ENCODE measurements around the gene THSD7B.
A peak's percentile ranks its signal among the peaks of the same experiment; 100 is the strongest.

THSD7B gene

DNA sequence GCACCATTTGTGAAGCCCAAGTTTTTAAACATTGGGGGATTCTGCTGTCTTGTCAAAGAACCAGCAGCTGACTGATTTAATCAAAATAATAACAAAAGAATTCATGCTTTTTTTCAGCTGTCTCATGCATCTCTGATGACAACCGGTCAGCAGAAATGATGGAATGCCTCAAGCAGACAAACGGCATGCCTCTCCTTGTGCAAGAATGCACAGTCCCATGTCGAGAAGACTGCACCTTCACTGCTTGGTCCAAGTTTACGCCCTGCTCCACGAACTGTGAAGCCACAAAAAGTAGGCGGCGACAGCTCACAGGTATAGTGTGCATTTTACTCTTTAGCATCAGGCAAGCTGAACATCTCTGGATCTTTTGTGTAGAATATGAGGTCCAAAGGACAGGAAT lies 640.2 kb downstream of the THSD7B start:
- no peak for DNase-seq

DNA sequence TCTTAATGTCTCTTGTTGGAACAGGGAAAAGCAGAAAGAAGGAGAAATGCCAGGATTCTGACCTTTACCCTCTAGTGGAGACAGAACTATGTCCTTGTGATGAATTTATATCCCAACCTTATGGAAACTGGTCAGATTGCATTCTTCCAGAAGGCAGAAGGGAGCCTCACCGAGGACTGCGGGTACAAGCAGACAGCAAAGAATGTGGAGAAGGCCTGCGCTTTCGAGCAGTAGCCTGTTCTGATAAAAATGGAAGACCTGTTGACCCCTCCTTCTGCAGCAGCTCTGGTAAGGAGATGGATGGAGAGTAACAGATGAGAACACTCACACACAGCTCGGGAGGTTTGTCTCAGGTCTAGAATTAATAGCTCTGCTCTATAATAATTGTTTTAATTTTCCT lies 646.2 kb downstream of the THSD7B start:
- DNase-seq = no peak

DNA sequence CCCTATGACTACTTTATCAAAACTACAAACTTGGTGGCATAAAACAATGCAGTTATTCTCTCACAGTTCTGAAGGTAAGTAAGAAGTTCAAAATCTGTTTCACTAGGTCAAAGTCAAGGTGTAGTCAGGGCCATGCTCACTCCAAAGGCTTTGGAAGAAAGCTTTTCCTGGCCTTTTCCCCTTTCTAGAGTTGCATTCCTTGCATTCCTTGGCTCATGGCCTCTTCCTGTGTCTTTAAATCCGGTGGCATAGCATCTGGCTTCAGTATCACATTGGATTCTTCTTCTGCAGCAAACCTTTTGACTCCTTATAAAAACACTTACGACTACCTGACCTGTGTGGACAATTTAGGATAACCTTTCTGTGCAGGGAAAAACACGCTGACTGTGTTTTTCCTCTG lies 655.4 kb downstream of the THSD7B start:
- DNase-seq = no peak

DNA sequence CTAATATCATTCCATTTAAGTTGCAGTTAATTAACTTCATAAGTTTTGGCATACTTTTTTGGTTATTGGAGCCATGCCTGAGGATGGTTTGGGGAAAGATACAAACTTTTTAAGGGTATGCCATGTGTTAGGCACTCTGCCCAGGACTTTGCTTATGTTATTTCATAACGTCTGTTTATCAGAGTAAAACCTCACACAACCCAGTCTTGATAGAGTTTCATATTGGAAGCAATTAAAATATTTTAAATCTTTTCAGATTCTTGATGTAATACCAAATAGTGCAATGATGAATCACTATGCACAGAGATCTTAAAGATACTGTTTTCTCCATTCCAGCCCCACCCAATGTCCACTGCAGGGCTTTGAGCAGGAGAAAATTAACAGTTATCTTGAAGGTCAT lies 669.8 kb downstream of the THSD7B start:
- DNase-seq = no peak

DNA sequence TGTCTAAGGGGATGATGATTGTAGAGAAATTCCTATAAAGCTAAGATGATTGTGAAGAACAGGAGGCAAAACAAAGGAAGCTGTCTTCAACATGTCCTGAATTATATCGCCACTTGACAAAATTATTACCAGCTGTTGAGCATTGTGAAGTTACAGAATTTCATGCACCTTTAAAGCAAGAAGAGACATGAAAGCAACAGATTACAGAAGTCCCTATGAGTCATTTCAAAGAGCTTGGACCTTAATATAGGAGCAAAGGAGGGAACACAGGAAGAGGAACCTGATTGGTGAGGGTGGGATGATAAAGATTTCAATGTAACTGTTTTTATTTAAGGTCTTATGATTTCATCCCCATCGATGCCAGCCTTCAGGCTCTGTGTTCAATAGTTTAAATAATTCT lies 672.0 kb downstream of the THSD7B start:
- DNase-seq = no peak

DNA sequence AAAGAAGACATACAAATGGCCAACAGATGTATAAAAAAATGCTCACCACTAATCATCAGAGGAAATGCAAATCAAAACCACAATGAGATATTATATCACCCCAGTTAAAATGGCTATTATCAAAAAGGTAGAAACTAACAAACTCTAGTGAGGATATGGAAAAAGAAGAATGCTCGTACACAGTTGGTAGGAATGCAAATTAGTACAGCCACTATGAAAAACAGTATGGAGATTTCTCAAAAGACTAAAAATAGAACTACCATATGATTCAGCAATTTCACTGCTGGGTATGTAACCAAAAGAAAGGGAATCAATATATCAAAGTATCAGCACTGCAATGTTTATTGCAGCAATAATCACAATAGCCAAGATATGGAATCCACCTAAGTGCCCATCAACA lies 679.6 kb downstream of the THSD7B start:
- no peak for DNase-seq

DNA sequence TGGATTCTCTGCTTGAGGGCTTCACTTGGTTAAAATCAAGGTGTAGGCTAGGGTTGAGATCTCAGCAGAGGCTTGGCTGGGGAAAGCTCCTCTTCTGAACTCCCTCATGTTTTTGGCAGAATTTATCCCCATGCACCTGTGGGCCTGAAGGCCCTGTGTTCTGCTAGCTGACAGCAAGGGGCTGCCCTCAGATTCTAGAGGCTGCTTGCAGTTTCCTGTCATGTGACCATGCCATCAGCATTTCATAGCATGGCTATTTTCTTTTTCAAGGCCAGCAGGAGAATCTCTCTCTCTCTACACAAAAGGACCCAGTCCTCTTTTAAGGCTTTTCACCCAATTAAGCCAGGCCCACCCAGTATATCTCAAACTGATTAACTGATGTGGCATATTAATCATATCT lies 684.1 kb downstream of the THSD7B start:
- no peak for DNase-seq

DNA sequence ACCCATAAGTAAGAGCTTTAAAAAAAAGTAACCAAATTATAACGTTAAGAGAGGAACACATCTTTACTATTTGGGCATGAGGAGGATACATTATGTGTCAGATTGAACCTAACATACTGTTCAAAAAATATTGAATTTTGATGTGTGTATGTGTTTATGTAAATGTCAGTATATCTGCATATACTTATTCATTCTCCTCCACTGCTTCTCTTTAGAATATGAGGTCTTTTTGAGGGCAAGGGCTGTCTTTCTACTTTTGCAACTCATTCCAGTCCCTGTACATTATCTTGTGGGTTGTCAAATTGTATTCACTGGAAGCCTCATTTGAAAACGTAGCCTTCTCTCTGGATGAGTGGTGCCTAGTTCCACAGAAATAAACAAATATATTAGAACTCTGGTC lies 689.5 kb downstream of the THSD7B start:
- DNase-seq = no peak

DNA sequence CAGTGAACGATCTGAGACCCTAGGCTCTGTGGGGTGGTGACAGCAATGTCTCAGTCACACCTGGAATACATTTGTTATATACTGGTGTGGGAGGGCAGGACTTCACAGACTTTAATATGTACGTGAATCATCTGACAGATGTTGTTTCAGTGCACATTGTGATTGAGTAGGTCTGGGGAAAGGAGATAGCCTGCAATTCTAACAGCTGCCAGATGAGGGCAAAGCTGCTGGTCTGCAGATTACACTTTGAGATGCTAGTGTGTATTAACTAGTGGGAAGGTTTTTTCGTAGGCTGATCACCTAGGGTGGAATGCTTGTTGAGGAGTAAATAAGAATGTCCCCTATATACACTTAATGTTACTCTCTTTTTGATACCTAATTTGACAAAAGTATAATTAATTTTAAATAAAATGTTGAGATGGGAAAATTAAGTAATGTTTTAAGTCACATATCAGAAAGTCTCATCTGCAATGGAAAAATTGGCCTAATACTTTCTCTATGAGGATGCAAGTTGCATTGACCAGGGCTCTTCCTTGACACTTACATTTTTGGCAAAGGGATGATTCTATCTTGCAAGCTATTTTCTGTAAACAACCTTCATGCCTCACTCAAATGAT lies 702.0 kb downstream of the THSD7B start:
- DNase-seq = peak; percentile 31

DNA sequence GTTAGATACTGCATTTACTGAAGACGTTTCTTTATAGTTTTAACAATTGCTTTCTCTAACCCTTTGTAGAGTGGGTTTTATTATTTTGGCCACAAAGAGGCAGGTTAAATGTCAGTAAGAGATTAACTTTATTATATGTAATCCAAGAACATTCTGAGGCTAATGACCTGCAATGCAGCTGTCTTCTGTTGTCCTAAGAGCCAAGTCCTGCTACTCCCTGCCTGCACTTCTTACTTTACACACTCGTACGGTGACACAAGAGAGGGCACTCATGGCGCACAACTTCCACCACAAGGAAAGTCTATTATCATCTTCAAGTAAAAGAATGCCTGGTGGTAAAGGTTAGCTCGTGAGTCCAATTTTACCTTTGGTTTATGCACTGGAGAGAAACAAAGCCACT lies 727.9 kb downstream of the THSD7B start:
- DNase-seq = peak; percentile 36

DNA sequence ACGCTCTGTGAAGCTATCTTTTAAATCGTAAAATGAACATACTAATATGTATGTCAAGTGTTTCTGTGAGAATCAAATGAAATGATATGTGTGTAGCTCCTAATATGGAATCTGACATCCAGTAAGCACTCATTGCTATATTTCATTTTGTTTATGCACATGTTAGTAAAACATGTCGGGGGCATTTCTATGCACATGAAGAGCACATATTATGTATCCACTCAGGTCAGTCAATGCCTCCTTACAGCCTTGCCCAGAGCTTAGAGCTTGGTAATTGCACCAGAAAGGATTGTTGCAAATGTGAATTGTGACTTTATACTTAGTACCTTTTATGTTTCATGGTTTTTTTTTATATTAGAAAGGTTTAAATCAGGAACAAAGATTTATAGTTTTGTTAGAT lies 735.3 kb downstream of the THSD7B start:
- no peak for DNase-seq

DNA sequence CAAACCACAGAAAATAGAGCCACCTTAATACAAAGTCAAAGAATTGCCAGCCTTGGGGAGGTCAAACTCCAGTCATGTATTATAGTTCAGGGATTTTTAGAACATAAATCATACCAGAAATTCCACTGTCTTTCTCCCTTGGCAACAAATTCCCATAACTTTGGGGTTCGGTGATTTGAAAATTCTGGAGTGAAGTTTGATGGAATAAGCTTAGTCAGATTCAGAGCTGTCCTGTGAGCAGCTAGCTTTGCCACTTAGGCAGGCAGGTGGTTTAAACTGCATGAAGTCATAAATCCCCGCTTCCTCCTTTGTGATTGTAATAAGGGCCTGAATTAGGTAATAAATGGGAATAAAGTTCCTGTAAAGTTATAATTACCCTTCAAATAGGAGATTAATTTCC lies 741.9 kb downstream of the THSD7B start:
- DNase-seq = no peak

DNA sequence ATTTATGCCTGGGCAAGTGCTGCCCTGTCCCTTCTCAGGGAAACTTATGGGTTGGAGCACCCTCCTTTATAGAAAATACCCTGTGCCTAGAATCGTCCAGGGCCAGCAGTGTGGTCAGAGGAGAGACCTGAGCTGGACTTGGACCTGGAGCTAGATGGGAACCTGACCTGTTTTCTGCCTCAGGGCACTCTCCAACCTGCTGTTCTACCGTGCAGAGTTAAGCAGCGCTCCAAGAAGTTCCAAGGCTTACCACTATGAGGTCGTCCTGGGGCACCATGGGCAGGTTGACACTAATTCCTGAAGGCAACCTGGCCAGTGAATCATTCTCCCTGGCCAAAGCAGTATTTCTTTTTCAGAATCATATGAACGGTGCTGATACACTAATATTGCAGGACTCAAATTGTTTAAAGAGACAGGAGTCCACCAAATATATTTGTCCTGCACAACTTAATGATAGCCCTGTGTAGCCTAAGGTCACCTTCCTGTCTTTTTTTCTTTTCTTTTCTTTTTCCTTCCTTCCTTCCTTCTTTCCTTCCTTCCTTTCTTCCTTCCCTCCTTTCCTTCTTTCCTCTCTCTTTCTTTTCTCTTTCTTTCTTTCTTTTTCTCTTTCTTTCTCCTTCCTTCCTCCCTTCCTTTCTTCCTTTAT lies 743.5 kb downstream of the THSD7B start:
- no peak for DNase-seq

DNA sequence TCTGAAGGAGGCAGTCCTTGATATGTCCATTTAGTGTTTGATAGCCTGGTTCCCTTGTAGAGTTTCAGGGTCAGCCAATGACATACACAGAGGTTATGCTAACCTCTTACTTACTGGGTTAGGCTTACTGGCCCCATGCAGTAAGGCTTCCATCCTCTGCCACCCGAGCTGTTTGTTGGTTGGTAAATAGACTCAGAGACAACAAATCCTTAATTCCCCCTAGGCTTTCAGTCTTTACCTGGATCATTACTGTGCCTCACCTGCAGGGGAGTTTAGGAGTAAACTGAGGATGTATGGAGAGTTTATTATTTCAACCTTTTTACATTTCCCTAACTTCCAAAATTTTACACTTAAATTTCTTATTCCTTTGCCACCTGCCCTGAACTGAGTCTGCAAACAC lies 746.2 kb downstream of the THSD7B start:
- DNase-seq = no peak

DNA sequence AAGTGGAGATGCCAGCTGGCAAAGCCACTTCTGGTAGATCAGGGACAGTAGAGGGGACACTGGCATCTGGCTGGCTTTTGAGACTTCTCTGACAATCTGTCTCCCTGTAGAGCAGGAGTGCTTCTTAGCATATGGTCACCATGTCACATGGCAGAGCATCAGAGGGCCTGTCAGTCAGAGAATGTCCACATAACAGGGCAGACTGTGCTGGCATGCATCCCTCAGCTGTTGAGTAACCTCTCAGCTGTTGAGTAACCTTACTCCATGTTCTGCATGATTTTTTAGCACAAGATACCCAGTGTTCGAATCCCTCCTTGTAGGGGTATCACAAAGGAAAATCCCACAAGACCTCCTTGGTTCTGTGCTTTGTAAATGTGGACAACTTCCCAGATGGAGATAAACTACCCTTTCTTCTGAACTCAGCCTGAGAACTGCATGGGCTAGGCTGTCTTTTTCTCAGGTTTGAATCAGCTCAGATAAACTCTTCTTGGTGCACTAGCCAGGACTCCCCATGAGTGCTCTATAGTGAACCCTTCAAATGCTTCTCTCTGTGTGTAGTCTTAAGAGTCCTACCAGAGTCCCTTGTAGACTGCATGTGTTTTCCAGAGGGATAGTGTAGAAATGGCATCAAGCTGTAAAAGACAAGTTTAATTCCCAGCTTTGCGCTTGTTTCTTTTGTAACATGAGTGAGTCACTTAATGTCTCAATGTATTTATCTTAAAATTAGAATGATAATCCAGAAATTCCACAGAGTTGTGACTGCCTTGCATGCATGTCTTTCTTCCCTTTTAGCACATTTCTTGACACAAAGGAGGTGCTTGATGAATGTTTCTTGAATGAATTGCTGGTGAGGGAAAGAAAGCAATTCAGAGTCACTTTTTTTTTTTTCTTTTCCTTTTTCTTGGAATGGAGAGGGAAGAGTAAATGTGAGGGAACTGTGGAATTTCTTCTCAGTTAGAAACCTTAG lies 756.6 kb downstream of the THSD7B start:
- DNase-seq = peak; percentile 90

DNA sequence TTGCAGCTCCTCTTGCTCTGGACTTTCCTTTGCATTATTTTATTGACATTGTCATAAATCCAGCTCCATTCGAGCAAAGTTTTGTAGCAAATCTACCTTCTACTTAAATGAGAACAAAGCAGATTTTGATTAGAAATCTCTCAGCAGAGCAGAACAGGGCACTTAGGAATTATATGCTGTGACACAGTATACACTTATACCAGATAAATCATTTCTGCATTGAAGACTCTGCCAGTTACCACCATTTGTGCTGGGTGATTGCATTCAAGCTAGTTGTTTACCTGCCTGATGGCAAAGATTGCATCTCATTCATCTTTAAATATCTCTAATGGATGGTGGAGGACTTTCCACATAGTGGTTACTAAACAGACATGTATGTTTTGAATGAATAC lies 757.3 kb downstream of the THSD7B start:
- no peak for DNase-seq

DNA sequence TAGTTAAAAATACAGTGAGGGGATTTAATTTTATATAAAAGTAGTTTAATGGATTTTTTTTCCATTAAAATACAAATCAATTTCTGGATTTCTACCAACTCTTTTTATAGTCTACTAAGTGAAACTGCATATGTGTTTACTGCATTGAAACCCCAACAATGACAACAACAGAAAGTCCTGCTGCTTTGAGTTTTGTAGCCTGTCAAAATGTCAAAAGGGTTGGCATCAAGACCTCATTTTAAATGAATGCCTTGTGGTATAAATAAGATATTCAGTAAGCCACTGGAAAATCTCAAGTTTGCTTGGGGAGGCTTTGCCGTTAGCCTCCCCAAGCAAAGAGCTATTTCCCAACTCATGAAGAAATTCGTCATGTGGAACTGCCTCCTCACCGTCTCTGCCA lies 758.6 kb downstream of the THSD7B start:
- DNase-seq = no peak

DNA sequence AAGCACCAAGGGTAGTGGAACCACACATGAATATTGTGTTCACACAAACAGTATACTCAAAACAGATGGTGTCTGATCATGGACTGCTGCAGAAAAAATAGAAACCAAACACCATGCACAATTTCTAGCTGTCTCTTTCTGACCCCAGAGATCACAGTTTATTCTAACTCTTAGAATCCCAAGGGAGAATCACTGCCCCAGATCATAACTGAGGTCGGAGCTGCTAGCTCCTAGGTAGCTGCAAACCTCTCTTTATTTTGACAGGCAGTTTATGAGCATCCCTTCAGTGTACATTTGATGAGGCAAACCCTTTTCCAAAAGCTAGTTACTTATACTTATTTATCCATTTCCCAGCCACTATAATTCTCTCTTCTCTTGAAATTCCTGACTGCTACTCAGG lies 759.8 kb downstream of the THSD7B start:
- DNase-seq = no peak

DNA sequence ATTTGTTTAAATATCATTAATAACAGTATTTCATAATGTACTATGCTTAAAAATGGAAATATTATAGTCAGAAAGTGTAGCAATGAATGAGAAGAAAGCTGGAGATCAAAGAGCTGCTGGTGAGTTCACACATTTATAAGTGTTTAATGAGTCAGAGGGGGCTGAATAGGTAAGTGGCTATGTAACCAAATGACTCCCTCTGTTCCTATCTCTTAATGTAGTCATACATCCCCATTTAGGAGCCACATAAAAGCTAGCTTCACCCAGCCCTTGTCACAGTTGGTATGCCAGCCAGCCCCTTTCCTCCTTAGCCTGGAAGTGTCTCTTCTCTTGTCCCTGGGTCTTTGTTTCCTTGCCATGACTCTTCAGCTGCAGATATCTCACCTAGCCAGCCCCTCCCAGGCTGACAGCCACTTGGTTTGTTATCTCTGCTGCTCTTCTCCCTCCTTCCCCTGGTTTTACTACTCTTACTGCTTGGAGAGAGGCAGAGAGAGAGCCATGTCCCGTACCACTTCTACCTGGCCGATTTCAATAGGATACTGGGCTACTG lies 760.4 kb downstream of the THSD7B start:
- DNase-seq = no peak

DNA sequence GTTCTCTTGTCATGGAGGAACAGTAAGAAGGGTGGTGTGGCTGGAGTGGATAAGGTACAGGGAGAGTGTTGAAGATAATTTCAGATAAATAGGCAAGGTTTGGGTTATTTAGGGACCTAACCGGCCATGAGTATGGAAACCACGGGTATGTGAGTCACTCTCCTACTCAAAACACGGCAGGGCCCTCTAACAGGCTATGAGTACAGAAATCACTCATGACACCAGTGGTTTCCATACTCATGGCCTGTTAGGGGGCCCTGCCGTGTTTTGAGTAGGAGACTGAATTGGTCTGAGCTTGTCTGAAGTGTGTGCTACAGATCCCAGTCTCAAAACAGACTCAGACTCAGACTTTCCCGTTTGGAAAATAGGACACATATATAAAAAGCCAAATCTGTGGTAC lies 770.6 kb downstream of the THSD7B start:
- DNase-seq = no peak

DNA sequence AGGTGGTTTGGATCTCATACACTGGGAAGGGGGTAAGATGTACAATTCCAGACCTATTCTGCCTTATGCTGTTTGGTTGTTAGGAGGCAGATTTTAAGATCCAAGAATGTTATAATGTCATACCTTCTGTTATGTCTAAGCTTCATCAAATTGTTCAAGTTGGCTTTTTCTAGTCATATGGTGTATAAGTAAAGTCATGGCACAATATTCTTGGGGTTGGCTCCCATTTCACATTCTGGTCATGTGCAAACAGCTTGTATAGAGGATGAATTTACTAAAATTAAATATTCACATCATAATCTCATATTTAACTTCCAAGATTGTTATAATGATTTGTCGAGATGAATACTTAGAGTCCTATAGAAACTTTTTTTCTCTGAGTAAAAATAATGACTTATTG lies 774.0 kb downstream of the THSD7B start:
- no peak for DNase-seq

DNA sequence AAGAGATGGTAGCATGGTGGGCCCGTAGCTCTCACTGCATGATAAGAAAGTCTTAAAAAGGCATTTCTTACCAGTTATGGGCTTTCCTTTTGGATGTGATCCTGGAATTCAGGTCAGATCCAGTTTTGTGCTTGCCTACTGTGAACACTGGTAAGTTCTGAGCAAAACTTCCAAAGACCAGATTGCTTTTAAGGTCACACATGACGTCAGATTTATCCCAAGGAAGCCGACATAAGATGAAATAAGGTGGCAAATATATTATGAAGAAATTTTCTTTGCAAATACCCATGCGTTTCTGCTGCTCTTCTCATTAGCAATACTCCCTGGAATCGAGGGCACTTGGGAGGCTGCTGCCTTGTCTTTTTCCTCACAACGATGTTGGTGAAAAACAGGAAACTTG lies 782.5 kb downstream of the THSD7B start:
- DNase-seq = no peak

DNA sequence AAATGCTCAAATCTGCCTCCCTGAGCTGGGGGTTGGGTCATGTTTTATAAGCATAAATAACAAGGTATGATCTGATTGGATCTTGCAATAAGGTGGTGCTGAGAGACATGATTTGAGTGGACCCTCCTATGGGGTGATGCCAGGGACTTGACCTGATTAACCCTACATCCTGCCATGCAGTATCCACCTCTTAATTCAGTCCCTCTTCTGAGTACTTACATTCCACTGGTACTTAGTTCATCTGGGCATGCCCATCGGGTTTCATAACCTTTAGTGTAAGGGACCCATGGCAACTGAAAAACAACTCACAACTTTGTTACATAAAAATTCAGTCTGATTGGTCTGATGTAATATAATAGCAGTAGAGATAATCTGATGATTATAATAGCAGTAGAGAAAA lies 801.0 kb downstream of the THSD7B start:
- no peak for DNase-seq

DNA sequence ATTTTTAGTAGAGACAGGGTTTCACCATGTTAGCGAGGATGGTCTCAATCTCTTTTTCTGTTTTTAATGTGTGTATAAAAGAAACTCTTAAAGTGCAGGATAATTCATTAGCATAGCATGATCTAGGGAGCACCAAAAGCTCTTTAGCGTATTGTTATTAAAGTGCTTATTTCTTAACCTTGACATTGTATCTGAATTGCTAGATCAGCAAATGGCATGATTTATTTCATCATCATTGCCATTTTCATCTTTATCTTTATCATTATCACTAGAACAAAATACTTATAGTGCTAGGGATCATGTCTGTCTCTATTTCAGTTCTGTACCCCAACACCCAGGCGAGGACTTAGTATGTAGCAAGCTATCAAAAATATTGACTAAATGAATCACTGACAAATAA lies 805.1 kb downstream of the THSD7B start:
- no peak for DNase-seq
